ENCODE data around the gene DUSP6. TPM values are rescaled to one million over a fixed set of nuclear protein-coding genes. Genes with fewer than 3 reads are reported as not detected.

DUSP6 gene
- polyA plus RNA-seq, 3 donors: 23.7 to 224 (median 34.2) TPM

DNA sequence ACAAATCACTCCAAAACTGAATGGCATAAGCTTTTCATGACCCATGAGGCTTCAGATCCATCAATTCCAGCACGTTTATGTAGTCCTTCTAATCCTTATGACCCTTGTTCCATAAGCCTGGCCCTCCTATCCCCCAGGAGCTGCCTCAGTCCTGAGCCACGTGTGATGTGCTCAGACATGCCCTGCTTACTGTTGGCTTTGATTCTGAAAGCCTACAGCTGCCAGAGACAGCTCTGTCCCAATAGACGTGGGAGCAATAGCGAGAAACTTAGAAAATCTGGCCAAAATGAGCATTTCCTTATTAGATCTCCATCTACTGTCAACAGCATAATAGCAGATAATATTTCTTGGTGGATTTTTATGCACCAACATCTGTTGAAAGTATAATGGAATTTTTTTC, 33.2 kb downstream of the DUSP6 start:
- H3K27ac ChIP-seq (ENCODE audit: low read depth, low read length): no peak overlapping the region
- WGBS, 3 donors: 35 to 54% (median 44%) methylated on average over 4 of the region's 4 CpGs

- 34 to 75% (median 68%) methylated on average over 4 of the region's 4 CpGs for WGBS, 3 donors
- no peak overlapping the region for H3K27ac ChIP-seq (ENCODE audit: low read depth, low read length)
Observed at GRCh38 chr12:89316705-89317139, 35.6 kb downstream of the DUSP6 start.

DNA sequence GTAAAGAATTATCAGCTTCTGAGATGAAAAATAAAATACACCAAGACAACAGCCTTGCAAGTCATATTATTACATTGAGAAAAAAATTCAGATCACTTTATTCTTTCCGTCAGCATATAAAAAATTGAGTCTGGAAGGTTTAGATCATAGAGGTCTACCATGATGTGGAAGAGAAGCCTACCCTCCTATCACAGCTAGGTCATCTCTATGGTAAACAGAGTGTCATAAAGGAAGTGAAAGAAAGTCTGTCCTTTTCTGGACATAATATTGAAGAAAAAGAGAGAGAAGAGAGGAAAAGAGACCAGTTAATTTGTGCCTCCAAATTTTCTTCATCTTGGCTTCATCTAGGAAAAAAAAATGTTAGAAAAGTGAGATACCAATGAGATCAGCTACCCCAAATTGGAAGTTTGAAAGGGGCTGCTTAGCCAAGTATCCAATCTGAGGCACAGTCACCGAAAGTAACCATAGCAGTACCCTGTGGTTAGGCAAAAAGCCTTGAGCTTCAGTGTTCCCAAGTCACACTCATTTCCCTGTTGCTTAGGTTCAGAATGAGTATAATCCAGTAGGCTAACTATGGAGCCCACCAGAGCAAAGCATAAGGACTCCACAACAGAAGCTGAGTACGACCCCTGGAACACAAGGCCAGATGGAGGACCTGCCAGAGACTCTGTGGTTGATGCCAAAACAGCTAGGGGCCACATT, 38.1 kb downstream of the DUSP6 start:
- H3K27ac ChIP-seq (ENCODE audit: low read depth, low read length): no peak overlapping the region
- 87 to 94% (median 92%) methylated on average over 3 of the region's 3 CpGs for WGBS, 3 donors

- H3K27ac ChIP-seq (ENCODE audit: low read depth, low read length): no peak overlapping the region
- 52 to 99% (median 98%) methylated on average over 4 of the region's 4 CpGs for WGBS, 3 donors
Observed at GRCh38 chr12:89311703-89312293, 40.5 kb downstream of the DUSP6 start.

- H3K27ac ChIP-seq (ENCODE audit: low read depth, low read length): no peak overlapping the region
- WGBS, 3 donors: 59 to 79% (median 76%) methylated on average over 4 of the region's 4 CpGs
Observed at GRCh38 chr12:89309815-89310214, 42.5 kb downstream of the DUSP6 start.

DNA sequence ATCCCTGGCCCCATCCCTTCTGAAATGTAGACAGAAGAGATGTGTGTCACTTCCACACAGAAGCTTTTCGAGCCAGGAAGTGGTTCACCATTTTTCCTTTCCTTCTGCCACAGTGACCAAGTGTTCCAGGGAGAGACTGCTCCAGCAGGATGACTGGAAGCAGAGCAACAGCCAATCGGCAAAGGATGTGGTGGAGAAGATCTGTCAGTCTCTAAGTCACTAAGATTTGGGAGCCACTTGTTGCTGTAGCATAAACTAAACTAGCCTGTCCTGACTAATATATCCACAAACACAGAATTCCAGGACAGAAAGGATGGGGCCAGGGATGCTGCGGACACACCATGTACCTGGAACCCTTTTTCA, 42.9 kb downstream of the DUSP6 start:
- H3K27ac ChIP-seq (ENCODE audit: low read depth, low read length): no peak overlapping the region
- 68 to 92% (median 74%) methylated on average over 3 of the region's 3 CpGs for WGBS, 3 donors

DNA sequence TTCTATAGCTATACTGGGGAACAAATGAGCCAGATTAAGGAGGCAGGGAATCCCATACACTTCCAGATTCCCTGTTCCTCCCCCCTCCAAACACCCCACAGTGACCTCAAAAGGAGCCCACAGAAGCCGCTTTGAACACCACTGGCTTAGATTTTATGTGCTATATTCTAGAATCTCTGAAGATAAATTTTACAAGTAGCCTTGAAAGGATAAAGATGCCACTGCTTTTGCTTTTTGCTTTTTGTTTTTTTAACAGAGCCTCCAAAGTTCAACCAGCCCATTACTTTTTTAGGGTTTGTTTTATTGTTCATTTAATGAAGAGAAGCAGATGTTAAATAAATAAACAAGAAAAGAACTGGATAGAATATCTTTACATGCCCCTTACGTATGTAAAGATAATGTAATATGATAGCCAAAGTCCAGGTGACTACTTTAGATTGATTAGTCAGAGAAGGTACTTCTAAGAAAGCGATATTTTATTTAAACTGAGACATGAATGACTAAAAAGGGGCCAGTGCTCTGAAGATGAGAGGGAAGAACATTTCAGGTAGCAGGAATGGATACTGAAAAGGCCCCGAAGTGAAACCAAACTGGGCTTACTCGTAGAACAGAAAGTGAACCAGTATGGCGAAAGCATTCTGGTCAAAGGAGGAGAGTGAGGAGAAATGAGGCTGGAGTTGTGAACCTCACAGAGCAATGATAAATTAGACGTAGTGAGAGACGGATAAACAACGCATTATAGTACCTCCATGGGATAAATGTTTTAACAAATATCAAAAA, 44.6 kb downstream of the DUSP6 start:
- H3K27ac ChIP-seq (ENCODE audit: low read depth, low read length): no peak overlapping the region
- 75 to 88% (median 81%) methylated on average over 9 of the region's 9 CpGs for WGBS, 3 donors

DNA sequence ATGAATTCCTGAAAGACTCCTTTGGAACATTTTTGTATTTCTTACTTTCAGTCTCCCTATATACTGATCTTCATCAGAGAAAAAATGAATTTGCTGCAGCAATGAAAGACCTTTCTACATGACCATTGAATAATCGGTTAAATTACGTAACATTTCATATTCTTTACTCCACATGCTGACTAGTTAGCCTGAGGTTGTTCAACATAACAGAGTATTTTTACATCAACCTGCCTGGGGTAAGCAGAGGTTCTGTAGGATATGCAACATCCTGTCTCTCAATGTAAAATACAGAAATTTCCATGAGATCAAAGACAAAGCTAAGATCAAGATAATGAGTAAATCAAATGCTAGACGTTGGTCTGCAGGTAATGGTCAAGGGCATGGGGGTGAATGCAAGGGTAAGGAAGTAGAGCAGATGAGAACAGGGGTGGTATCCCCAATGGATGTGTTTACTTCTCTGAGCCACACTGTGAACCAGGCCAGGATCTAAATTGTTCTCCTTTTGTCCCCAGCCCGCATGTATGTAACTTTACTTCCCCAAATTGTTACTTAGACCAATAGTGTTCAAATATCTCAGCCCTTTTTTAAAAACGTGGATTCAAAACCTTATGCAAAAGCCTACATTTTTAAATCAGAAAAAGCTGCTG, 45.4 kb downstream of the DUSP6 start:
- no peak overlapping the region for H3K27ac ChIP-seq (ENCODE audit: low read depth, low read length)
- 43 to 73% (median 50%) methylated on average over 5 of the region's 5 CpGs for WGBS, 3 donors

DNA sequence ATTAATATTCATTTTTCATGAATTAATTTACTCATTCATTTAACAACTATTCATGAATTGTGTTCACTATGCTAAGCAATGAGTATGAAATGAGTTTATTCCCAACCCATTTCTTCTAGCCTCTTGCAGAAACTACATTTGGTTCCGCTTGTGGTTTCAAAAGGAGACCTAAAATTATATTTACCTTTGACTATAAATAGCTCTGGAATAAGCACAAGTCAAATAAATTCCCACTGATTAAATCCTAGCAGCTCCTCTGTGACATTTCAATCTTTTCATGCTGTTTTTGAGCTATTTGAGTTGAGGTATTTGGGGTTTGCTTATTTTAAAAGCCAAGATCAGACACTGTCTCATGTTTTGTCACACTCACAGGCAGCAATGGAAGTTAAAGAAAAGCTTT, 46.9 kb downstream of the DUSP6 start:
- H3K27ac ChIP-seq (ENCODE audit: low read depth, low read length): no peak overlapping the region
- 31 to 82% (median 76%) methylated on average over 1 of the region's 1 CpG for WGBS, 3 donors

GRCh38 chr12:89299931-89300330, 52.4 kb downstream of the DUSP6 start:
- WGBS, 3 donors: 48 to 88% (median 71%) methylated on average over 2 of the region's 2 CpGs
- H3K27ac ChIP-seq (ENCODE audit: low read depth, low read length): no peak overlapping the region

GRCh38 chr12:89299417-89299816, 52.9 kb downstream of the DUSP6 start:
- H3K27ac ChIP-seq (ENCODE audit: low read depth, low read length): no peak overlapping the region

Other genes starting within 250 kb of the DUSP6 start
- 1 to 10 TPM; 2.0 to 2.6 (median 2.3) TPM for gene GALNT4, start 172.3 kb upstream of the DUSP6 start, polyA plus RNA-seq
- 1 to 10 TPM; 3.6 to 8.1 (median 6.1) TPM for gene POC1B, start 173.5 kb upstream of the DUSP6 start, polyA plus RNA-seq

Measured in adipose tissue (tissue), 3 donors.